HG02870 (cell line): ENCODE measurements around the gene SLC16A2.

Source experiments
- ATAC-seq: cut with Tn5 transposase; IDR thresholded peaks from one replicate; pipeline ENCODE4 v1.9.1; 2021; ENCODE audit warnings: mild to moderate bottlenecking, moderate library complexity; ENCODE audit not compliant: unreplicated experiment

Gene SLC16A2

GRCh38 chrX:74421036-74421739 lies at the start of gene SLC16A2:
Gene SLC16A2, plus strand, starts transcription at chrX:74421493. Its CDS starts 145 bp downstream, at chrX:74421638.
- no peak for ATAC-seq

- no peak for ATAC-seq
Measured at GRCh38 chrX:74372272-74372671, 49.0 kb upstream of the SLC16A2 start.

- no peak for ATAC-seq
Measured at GRCh38 chrX:74377282-74377681, 44.0 kb upstream of the SLC16A2 start.

- ATAC-seq = peak; percentile 82
Measured at GRCh38 chrX:74382613-74383012, 38.7 kb upstream of the SLC16A2 start.

- no peak for ATAC-seq
Measured at GRCh38 chrX:74383611-74384010, 37.7 kb upstream of the SLC16A2 start.

- no peak for ATAC-seq
Measured at GRCh38 chrX:74389016-74389722, 32.1 kb upstream of the SLC16A2 start.

GRCh38 chrX:74395556-74395955 lies 25.7 kb upstream of the SLC16A2 start:
- no peak for ATAC-seq

- ATAC-seq = no peak
Measured at GRCh38 chrX:74405973-74406489, 15.3 kb upstream of the SLC16A2 start.

GRCh38 chrX:74408304-74408703 lies 13.0 kb upstream of the SLC16A2 start:
- ATAC-seq = peak; percentile 89

- no peak for ATAC-seq
Measured at GRCh38 chrX:74419864-74420195, 1.5 kb upstream of the SLC16A2 start.

- no peak for ATAC-seq
Measured at GRCh38 chrX:74420196-74421035, 877 bp upstream of the SLC16A2 start.

GRCh38 chrX:74421740-74422352 lies 553 bp downstream of the SLC16A2 start:
- no peak for ATAC-seq

- ATAC-seq = no peak
Measured at GRCh38 chrX:74422576-74423288, 1.4 kb downstream of the SLC16A2 start.

GRCh38 chrX:74423289-74423998 lies 2.2 kb downstream of the SLC16A2 start:
- ATAC-seq = no peak

- ATAC-seq = no peak
Measured at GRCh38 chrX:74426071-74426470, 4.8 kb downstream of the SLC16A2 start.

GRCh38 chrX:74426615-74427014 lies 5.3 kb downstream of the SLC16A2 start:
- ATAC-seq = no peak

- no peak for ATAC-seq
Measured at GRCh38 chrX:74431797-74432196, 10.5 kb downstream of the SLC16A2 start.

GRCh38 chrX:74434336-74434735 lies 13.0 kb downstream of the SLC16A2 start:
- ATAC-seq = no peak

- no peak for ATAC-seq
Measured at GRCh38 chrX:74437530-74437929, 16.2 kb downstream of the SLC16A2 start.

GRCh38 chrX:74438764-74439163 lies 17.5 kb downstream of the SLC16A2 start:
- ATAC-seq = no peak
